Kidney epithelial cell (primary cell): ENCODE data around the gene RASGRF2. TPM values are rescaled to one million over a fixed set of nuclear protein-coding genes. Genes with fewer than 3 reads are reported as not detected.
"Not testable (repeated sequence)": the region's sequence is repeated elsewhere in the genome, so short reads cannot be mapped to it uniquely, and the experiment has no call there.

Experiments used
- DNase-seq: peaks from one replicate; pipeline ENCODE4 v3.0.0-alpha.2; 2010; ENCODE audit warnings: low read depth
- H3K27me3 ChIP-seq: 2 replicates; pipeline ENCODE4 v1.6.0; 2011; ENCODE audit warnings: low read length; ENCODE audit not compliant: control insufficient read depth, insufficient read depth
- H3K36me3 ChIP-seq: 2 replicates; pipeline ENCODE4 v1.5.1; 2011; ENCODE audit warnings: low read length; ENCODE audit not compliant: control insufficient read depth, insufficient read depth
- H3K4me3 ChIP-seq: 2 replicates; pipeline ENCODE4 v1.5.1; 2011; ENCODE audit warnings: low read depth, mild to moderate bottlenecking, control low read depth, low read length
- total RNA-seq: library from RNA; depleted of rRNA; stranded (reverse); fragments of >200 nt; gene quantifications from 2 replicates; pipeline ENCODE4 v1.2.3, GENCODE V29; 2015
- TF ChIP-seq, protein P1 (sequence below): IDR thresholded peaks from 2 replicates; pipeline ENCODE4 v1.5.1; 2011; ENCODE audit warnings: mild to moderate bottlenecking, moderate library complexity, low read length, control low read depth, inconsistent platforms; ENCODE audit not compliant: insufficient read depth, poor library complexity, severe bottlenecking

The RASGRF2 gene
- total RNA-seq, 1 donor from 2014 or later = 5.8 TPM

DNA sequence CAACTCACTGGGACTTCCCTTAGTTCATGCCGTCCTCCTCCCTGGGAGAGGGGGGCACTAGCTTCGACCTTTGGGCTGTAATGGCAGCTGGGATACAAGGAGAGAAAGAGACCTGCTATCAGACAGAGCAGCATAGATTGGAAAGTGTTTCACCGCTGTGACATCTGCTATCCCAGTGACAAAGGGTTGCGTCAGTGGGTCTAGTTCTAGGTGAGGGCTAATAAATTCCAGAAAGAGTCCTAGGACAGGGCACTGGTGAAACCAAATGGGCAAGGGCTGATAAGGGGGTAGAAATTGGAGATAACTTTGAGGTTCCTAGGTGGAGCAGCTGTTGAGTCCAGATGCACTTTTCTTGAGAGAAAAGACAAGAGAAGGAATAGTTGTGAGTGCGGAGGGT is 62.5 kb downstream of the RASGRF2 start:
- DNase-seq = no peak
- Histone ChIP-seq H3K36me3 (no peaks in the 10 kb centered on the region), H3K27me3 (no peaks in the 10 kb centered on the region), H3K4me3 (no peak overlapping the region)
- TF ChIP-seq, protein P1, sequence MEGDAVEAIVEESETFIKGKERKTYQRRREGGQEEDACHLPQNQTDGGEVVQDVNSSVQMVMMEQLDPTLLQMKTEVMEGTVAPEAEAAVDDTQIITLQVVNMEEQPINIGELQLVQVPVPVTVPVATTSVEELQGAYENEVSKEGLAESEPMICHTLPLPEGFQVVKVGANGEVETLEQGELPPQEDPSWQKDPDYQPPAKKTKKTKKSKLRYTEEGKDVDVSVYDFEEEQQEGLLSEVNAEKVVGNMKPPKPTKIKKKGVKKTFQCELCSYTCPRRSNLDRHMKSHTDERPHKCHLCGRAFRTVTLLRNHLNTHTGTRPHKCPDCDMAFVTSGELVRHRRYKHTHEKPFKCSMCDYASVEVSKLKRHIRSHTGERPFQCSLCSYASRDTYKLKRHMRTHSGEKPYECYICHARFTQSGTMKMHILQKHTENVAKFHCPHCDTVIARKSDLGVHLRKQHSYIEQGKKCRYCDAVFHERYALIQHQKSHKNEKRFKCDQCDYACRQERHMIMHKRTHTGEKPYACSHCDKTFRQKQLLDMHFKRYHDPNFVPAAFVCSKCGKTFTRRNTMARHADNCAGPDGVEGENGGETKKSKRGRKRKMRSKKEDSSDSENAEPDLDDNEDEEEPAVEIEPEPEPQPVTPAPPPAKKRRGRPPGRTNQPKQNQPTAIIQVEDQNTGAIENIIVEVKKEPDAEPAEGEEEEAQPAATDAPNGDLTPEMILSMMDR = no peak

DNA sequence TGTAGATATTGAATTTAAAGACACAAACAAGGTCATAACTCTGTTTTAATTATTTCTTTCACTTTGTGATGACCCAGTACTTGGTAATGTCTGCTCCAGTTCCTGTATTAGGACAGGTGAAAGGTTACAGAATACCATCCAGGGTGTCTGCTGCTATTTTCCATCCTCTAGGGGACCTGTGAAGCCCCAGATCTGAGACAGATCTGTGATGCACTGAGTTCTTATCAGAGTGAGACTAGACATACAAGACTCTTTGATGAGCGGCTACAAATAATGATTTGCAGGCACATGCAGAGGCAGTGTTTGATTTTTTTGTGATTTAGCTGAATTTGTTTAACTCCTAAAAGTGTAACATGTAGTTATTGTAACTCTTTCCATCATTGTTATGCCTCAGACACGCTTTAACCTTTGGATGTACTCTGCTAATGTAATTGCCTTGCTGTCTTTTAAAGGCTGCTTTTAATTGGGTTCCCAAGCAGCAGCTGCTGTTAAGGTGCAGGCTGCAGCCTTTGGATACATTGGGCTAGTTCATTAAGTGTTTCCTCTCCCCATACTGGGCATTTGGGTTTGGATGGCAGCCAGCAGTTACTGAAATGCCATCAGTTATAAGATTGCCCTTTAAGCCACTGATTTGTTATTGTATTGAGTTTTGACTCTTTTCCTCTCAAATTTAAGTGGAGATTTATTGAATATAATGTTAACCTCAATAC is 63.3 kb downstream of the RASGRF2 start:
- TF ChIP-seq, protein P1 = no peak
- no peak overlapping the region for H3K4me3 ChIP-seq
- H3K36me3 ChIP-seq = no peaks in the 10 kb centered on the region
- no peaks in the 10 kb centered on the region for H3K27me3 ChIP-seq
- no peak for DNase-seq

DNA sequence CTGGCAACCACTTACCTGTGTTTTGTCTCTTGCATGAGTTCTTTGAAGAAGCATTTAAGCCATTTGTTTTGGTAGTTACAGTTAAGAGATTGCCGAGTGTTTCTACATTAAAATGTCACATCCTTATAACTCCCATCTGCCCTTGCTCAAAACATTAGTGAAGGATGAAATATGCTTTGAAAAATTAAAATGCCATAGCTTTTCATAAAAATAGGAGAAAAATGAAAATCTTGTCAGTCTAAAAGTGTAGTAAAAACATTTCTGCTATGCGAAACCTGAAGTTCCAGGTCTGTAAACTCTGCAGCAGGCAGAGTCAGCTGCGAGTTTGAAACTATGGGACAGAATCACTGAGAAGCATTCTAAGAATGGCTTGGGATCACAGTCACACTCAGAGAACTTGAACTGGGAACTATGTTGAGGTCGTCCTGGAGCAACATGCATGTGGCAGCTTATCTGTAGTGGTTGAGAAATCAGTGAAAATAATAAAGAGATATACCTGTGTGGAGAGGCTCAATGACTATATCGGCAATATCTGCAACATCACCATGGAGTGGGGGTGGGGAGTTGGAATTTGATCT is 67.4 kb downstream of the RASGRF2 start:
- Histone ChIP-seq H3K4me3 (no peak overlapping the region), H3K36me3 (no peaks in the 10 kb centered on the region), H3K27me3 (no peaks in the 10 kb centered on the region)
- TF ChIP-seq, protein P1 = no peak
- no peak for DNase-seq

DNA sequence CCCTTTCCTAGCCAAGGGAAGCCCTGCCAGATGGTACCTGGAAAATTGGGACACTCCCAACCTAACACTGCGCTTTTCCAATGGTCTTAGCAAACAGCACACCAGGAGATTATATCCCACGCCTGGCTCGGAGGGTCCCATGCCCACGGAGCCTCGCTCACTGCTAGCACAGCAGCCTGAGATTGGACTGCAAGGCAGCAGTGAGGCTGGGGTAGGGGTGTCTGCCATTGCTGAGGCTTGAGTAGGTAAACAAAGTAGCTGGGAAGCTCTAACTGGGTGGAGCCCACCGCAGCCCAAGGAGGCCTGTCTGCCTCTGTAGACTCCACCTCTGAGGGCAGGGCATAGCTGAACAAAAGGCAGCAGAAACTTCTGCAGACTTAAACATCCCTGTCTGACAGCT is 68.7 kb downstream of the RASGRF2 start:
- not testable (repeated sequence) for DNase-seq, H3K4me3 ChIP-seq, H3K27me3 ChIP-seq, H3K36me3 ChIP-seq

DNA sequence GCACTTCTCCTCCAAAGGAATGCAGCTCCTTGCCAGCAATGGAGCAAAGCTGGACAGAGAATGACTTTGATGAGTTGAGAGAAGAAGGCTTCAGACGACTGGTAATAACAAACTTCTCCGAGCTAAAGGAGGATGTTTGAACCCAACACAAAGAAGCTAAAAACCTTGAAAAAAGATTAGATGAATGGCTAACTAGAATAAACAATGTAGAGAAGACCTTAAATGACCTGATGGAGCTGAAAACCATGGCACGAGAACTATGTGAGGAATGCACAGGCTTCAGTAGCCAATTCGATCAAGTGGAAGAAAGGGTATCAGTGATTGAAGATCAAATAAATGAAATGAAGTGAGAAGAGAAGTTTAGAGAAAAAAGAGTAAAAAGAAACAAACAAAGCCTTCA is 69.6 kb downstream of the RASGRF2 start:
- H3K36me3 ChIP-seq, DNase-seq, H3K4me3 ChIP-seq, H3K27me3 ChIP-seq: not testable (repeated sequence)

DNA sequence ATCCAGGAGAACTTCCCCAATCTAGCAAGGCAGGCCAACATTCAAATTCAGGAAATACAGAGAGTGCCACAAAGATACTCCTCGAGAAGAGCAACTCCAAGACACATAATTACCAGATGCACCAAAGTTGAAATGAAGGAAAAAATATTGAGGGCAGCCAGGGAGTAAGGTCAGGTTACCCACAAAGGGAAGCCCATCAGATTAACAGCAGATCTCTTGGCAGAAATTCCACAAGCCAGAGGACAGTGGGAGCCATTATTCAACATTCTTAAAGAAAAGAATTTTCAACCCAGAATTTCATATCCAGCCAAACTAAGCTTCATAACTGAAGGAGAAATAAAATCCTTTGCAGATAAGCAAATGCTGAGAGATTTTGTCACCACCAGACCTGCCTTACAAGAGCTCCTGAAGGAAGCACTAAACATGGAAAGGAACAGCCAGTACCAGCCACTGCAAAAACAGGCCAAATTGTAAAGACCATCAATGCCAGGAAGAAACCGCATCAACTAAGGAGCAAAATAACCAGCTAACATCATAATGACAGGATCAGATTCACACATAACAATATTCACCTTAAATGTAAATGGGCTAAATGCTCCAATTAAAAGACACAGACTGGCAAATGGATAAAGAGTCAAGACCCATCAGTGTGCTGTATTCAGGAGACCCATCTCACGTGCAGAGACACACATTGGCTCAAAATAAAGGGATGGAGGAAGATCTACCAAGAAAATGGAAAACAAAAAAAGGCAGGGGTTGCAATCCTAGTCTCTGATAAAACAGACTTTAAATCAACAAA is 70.3 kb downstream of the RASGRF2 start:
- not testable (repeated sequence) for H3K27me3 ChIP-seq, DNase-seq, H3K4me3 ChIP-seq, H3K36me3 ChIP-seq

DNA sequence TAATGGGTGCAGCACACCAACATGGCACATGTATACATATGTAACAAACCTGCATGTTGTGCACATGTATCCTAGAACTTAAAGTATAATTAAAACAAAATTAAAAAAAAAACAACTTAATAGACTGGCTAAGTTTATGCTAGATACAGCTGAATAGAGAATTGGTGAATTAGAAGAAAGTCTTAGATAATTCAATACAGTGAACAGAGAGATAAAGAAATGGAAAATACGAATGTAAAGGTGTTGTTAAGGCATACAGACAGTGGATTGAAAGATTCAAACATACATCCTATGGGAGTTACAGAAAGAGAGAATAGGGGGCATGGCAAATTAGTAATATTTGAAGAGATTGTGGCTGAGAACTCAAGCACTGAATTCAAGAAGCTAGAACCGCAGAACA is 75.4 kb downstream of the RASGRF2 start:
- TF ChIP-seq, protein P1 = no peak
- H3K4me3 ChIP-seq = no peak overlapping the region

More for the DNA sequence above, 75.4 kb downstream of the RASGRF2 start:
- DNase-seq = no peak
- Histone ChIP-seq H3K36me3 (no peaks in the 10 kb centered on the region), H3K27me3 (no peaks in the 10 kb centered on the region)
